HG03575 (cell line): Measurements from ENCODE around the gene CELF2.
"Not testable (repeated sequence)": the region's sequence is repeated elsewhere in the genome, so short reads cannot be mapped to it uniquely, and the experiment has no call there.

Experiments used
- ATAC-seq: cut with Tn5 transposase; IDR thresholded peaks from one replicate; pipeline ENCODE4 v1.9.1; 2021; ENCODE audit not compliant: unreplicated experiment, insufficient number of reproducible peaks, low FRiP score; ENCODE audit errors: extremely low read depth

The CELF2 gene

GRCh38 chr10:11017570-11018431 lies at the start of gene CELF2:
Gene CELF2 (plus strand): TSS chr10:11017872. CDS start chr10:11018090, 218 bp downstream.
- ATAC-seq, result no peak

DNA sequence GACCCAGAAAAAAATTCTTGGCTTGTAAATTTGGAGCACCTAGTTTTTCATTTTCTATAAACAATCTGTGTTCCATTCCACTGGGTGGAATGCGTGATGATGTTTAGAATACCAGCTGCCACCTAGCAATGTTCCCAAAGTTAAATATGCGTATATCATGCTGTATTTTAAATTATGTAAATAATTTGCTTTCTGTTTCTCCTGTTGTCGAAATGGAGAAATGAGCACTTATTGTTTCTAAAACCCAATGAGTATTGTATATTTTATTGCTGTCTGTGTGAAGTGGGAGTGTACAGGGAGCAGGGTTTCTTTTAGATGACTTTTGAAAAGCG lies 49.4 kb upstream of the CELF2 start:
- no peak for ATAC-seq

- no peak for ATAC-seq
Observed at GRCh38 chr10:10973310-10973709, 44.4 kb upstream of the CELF2 start.

- no peak for ATAC-seq
Observed at GRCh38 chr10:10975647-10976046, 42.0 kb upstream of the CELF2 start.

- no peak for ATAC-seq
Observed at GRCh38 chr10:10976652-10977051, 41.0 kb upstream of the CELF2 start.

DNA sequence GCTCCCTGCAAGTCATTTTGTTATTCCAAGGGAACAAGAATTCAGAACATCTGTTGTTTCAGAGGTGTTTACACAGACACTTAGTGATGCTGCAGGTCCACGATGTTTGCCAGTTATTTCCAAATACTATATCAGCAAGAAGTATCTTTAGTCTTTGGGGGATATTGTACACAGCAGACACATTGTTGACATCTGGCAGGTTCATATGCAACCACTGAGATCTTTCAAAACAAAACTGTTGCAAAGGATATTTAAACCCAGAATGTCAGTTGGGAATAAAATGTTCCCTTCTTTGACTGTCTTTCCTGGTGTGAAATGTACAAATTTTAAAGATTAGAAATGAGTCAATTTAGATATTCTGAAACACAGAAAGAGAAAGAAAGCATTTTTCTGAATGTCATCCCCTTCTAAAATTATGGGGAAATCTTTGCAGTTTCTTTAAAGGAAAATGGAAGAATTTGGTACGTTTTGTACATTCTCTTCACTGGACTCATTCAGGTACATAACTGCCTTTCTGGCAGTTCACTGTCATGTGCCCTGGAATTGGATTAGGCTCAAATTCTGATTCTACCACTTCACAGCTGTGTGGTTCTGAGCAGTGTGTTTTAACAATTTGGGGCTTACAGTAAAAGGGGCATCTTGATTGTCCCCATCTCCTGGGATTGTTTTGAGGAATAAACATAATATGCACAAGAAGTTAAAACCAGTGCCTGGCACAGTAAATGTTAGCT lies 40.3 kb upstream of the CELF2 start:
- no peak for ATAC-seq

DNA sequence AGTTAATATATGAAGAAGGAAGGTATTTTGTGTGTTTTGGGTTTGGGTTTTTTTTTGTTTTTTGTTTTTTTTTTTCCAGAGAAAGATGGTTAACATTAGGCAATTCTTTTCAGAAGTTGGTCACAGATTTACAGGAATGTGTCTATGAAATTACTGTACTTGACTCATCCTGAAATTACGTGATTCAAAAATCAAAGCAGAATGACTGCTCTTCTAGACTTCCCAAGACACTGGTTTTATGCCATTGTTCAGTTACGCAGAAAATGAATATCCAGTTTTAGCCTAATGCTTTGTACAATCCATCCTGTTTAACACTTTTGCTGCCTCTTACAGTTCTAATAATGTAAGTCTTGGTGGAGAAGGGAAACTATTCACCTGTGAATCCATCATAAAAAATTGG lies 39.7 kb upstream of the CELF2 start:
- no peak for ATAC-seq

DNA sequence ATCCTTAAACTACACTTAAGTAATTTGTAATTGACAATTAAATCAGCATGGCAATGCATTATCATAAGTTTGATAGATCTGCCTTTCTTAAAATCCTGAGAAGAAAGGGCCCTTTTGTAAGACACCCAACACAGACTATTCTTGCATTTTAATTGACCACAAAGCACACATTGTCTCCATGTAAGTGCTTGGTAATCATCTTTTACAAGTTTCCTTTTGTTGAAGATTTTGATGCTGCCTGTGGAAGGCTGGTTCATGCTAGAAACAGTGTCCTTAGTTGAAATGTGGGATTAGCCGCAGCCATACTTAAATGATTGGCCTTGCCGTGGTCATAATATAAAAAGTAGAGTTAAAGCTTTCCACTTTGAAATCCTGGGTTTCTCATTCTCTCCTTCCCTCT lies 32.3 kb upstream of the CELF2 start:
- no peak for ATAC-seq

GRCh38 chr10:10986606-10987005 lies 31.1 kb upstream of the CELF2 start:
- no peak for ATAC-seq

GRCh38 chr10:10987111-10987510 lies 30.6 kb upstream of the CELF2 start:
- ATAC-seq, result no peak

GRCh38 chr10:10989669-10990068 lies 28.0 kb upstream of the CELF2 start:
- no peak for ATAC-seq

- no peak for ATAC-seq
Observed at GRCh38 chr10:10991144-10991543, 26.5 kb upstream of the CELF2 start.

- ATAC-seq, result no peak
Observed at GRCh38 chr10:10992072-10992471, 25.6 kb upstream of the CELF2 start.

GRCh38 chr10:10992961-10993714 lies 24.5 kb upstream of the CELF2 start:
- ATAC-seq, result no peak

DNA sequence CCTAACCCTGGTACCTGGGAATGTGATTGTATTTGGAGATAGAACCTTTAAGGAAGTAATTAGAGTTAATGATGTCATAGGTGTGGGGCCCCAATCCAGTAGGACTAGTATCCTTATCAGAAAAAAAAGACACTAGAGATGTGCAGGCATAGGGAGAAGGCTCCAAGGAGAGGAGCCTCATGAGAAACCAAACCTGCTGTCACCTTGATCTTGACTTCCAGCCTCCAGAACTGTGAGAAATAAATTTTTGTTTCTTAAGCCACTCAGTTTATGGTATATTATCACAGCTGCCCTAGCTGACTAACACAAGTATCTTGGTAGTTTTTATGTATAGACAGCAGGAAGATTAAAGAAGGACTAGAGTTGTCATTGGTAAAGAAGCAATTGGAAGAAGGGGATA lies 23.9 kb upstream of the CELF2 start:
- ATAC-seq, result no peak

- ATAC-seq, result no peak
Observed at GRCh38 chr10:10994360-10994759, 23.3 kb upstream of the CELF2 start.

DNA sequence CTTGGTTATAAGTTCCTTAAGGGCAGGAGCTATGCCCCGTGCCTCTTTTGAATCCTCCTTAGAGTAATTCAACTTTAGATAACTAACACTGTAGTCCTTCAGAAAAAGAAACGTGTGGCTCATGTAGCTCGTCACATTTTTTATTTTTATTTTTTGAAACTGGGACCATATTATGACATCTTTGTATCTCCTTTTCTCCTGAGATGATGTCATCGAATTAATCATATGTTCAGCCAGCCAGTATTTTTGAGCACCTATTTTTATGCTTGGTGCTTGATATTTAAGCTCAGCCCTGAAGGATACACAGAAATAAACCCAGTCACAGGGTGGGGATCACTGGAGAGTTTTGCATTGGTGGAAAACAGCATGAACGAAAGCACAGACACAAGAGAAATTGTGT lies 22.6 kb upstream of the CELF2 start:
- ATAC-seq, result no peak

DNA sequence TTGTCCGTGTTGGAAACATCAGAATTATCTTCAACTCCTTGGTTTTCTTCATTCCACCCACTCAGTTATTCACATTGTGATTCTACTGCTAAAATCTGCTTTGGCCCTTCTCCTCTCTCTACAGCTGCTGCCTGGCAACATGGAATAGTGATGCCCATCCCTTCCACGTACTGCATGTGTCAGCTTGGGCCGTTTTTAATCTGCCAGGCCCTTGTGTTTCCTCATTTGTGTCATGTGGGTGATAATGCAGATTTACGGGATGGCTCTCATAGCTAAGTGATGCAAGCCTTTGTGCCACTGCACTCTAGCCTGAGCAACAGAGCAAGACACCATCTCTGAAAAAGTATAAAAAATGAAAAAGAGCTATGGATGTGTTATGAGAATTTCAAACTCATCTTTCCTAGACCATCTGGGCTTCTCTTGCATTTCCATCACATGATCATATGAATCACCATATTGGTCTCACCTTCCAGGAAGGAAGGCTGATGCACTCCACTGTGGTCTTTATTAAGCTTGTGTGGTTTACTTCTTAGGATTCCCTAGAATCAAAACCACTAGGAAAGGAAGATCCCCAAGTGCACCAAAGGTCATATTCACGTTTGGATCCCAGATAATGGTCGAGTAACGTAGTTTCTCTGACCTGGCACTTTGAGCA lies 20.6 kb upstream of the CELF2 start:
- ATAC-seq, result no peak

DNA sequence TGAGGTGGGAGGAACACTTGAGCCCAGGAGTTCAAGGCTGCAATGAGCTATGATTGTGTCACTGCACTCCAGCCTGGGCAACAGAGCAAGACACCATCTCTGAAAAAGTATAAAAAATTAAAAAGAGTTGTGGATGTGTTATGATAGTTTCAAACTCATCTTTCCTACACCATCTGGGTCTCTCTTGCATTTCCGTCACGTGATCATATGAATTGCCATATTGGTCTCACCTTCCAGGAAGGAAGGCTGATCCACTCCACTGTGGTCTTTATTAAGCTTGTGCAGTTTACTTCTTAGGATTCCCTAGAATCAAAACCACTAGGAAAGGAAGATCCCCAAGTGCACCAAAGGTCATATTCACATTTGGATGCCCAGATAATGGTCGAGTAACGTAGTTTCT lies 18.2 kb upstream of the CELF2 start:
- ATAC-seq, result not testable (repeated sequence)
